Uterus (tissue), 4 donors: ENCODE data around the gene ACSF3. TPM values are rescaled to one million over a fixed set of nuclear protein-coding genes. Genes with fewer than 3 reads are reported as not detected.

Experiments used
- DNase-seq, 2 donors: peaks; one replicate each; pipeline ENCODE4 v3.0.0-alpha.2; 2019 to 2020
- H3K27ac ChIP-seq, 2 donors: fragments of 200-600 bp; sonication (generic); 1 replicate in 1 of 2; 2 replicates in 1 of 2; pipeline ENCODE4 v1.5.1; 2016 to 2018
- H3K27me3 ChIP-seq, 2 donors: fragments of 200-600 bp; sonication (generic); one replicate each; pipeline ENCODE4 v1.5.1; 2018 to 2019; ENCODE audit warnings: control low read depth in 1 of 2
- H3K36me3 ChIP-seq, 2 donors: fragments of 200-600 bp; sonication (generic); one replicate each; pipeline ENCODE4 v1.5.1; 2019; ENCODE audit warnings: control low read depth in 1 of 2
- H3K4me1 ChIP-seq, 2 donors: fragments of 200-600 bp; sonication (generic); one replicate each; pipeline ENCODE4 v1.5.1; 2018 to 2019; ENCODE audit warnings: control low read depth in 1 of 2
- H3K4me3 ChIP-seq, 2 donors: fragments of 200-600 bp; sonication (generic); 1 replicate in 1 of 2; 2 replicates in 1 of 2; pipeline ENCODE4 v1.5.1; 2018 to 2019; ENCODE audit warnings: mild to moderate bottlenecking in 1 of 2
- H3K9me3 ChIP-seq, 2 donors: fragments of 200-600 bp; sonication (generic); one replicate each; pipeline ENCODE4 v1.5.1; 2019; ENCODE audit warnings: control low read depth in 1 of 2
- CTCF ChIP-seq, 4 experiments: fragments of 200-600 bp in 2 of 4; fragments of 450-650 bp in 2 of 4; sonication (generic) in 2 of 4; IDR thresholded peaks; one replicate each; pipeline ENCODE4 v1.5.1; 2016 to 2019; ENCODE audit warnings: antibody characterized with exemption in 4 of 4, mild to moderate bottlenecking in 2 of 4, moderate library complexity in 1 of 4
- POLR2A ChIP-seq, 2 donors: fragments of 450-650 bp; IDR thresholded peaks; one replicate each; pipeline ENCODE4 v1.6.1; 2016; ENCODE audit warnings: antibody characterized with exemption in 2 of 2, mild to moderate bottlenecking in 1 of 2, moderate library complexity in 1 of 2
- intact Hi-C: fragments of 100-400 bp; cut with DNase I; formaldehyde crosslinking; loops from one replicate; pipeline ENCODE4 v1.15.1; 2023; ENCODE audit warnings: low total_unique reads
- total RNA-seq, 4 donors: library from RNA; depleted of rRNA in 3 of 4; stranded (reverse); fragments of >200 nt in 3 of 4; gene quantifications; one replicate each; pipeline versions ENCODE4 v1.1.0 to v1.2.4, GENCODE V29; 2014 to 2023
- donor health status: DM: yes; HTN: yes; CAD: no.

The ACSF3 gene
- total RNA-seq, 4 donors from 2014 or later, result 7.4 to 39.0 (median 18.2) TPM

- no peak for DNase-seq
- H3K27me3 ChIP-seq, result no peaks in the 10 kb centered on the region
- no peaks in the 10 kb centered on the region for H3K36me3 ChIP-seq
- no peak for TF ChIP-seq CTCF (IDR thresholded peaks at IDR 0.05)
- no peak for TF ChIP-seq POLR2A (IDR thresholded peaks at IDR 0.05)
- no peak overlapping the region for H3K4me3 ChIP-seq
- H3K9me3 ChIP-seq, result no peaks in the 10 kb centered on the region
- no peaks in the 10 kb centered on the region for H3K4me1 ChIP-seq
- intact Hi-C loops, result no loop called here
- H3K27ac ChIP-seq, result no peak overlapping the region
These were observed 37.1 kb upstream of the ACSF3 start for GRCh38 chr16:89056592-89056991.

GRCh38 chr16:89057738-89058137, 35.9 kb upstream of the ACSF3 start:
- Histone ChIP-seq H3K9me3 (no peaks in the 10 kb centered on the region), H3K27me3 (no peaks in the 10 kb centered on the region), H3K4me1 (no peaks in the 10 kb centered on the region), H3K4me3 (no peak overlapping the region), H3K27ac (no peak overlapping the region), H3K36me3 (no peaks in the 10 kb centered on the region)
- TF ChIP-seq CTCF (IDR thresholded peaks at IDR 0.05) (no peak), POLR2A (IDR thresholded peaks at IDR 0.05) (no peak)
- intact Hi-C loops, result no loop called here
- no peak for DNase-seq

GRCh38 chr16:89058812-89059211, 34.8 kb upstream of the ACSF3 start:
- DNase-seq, result no peak
- H3K27me3 ChIP-seq, result no peaks in the 10 kb centered on the region
- intact Hi-C loops, result no loop called here

GRCh38 chr16:89060207-89060794, 33.4 kb upstream of the ACSF3 start:
- H3K4me1 ChIP-seq, result no peaks in the 10 kb centered on the region
- DNase-seq, result no peak
- H3K9me3 ChIP-seq, result no peaks in the 10 kb centered on the region
- intact Hi-C loops, result no loop called here
- no peak overlapping the region for H3K27ac ChIP-seq
- H3K36me3 ChIP-seq, result no peaks in the 10 kb centered on the region
- no peak overlapping the region for H3K4me3 ChIP-seq
- no peaks in the 10 kb centered on the region for H3K27me3 ChIP-seq
- TF ChIP-seq CTCF (IDR thresholded peaks at IDR 0.05) (no peak), POLR2A (IDR thresholded peaks at IDR 0.05) (no peak)

More at GRCh38 chr16:89058812-89059211, 34.8 kb upstream of the ACSF3 start:
- no peak overlapping the region for H3K4me3 ChIP-seq
- no peaks in the 10 kb centered on the region for H3K4me1 ChIP-seq
- H3K9me3 ChIP-seq, result no peaks in the 10 kb centered on the region
- H3K36me3 ChIP-seq, result no peaks in the 10 kb centered on the region
- TF ChIP-seq POLR2A (IDR thresholded peaks at IDR 0.05) (no peak), CTCF (IDR thresholded peaks at IDR 0.05) (no peak)
- no peak overlapping the region for H3K27ac ChIP-seq

GRCh38 chr16:89061086-89061485, 32.6 kb upstream of the ACSF3 start:
- Histone ChIP-seq H3K4me1 (no peaks in the 10 kb centered on the region), H3K9me3 (no peaks in the 10 kb centered on the region), H3K27ac (no peak overlapping the region), H3K36me3 (no peaks in the 10 kb centered on the region), H3K27me3 (no peaks in the 10 kb centered on the region), H3K4me3 (no peak overlapping the region)
- intact Hi-C loops, result no loop called here
- TF ChIP-seq POLR2A (IDR thresholded peaks at IDR 0.05), result no peak
- TF ChIP-seq CTCF (IDR thresholded peaks at IDR 0.05), result no peak
- no peak for DNase-seq
